ENCODE results near the gene STUM. TPM values are rescaled to one million over a fixed set of nuclear protein-coding genes. Genes with fewer than 3 reads are reported as not detected.
"Not testable (repeated sequence)": the region's sequence is repeated elsewhere in the genome, so short reads cannot be mapped to it uniquely, and the experiment has no call there.

Gene STUM
- total RNA-seq, 1 donor from 2014 or later = 0.09 TPM

- H3K27ac Mint-ChIP-seq = no peak overlapping the region
- H3K27me3 Mint-ChIP-seq (ENCODE audit: low read depth) = peaks cover 10% of the 10 kb centered on the region
- no peaks in the 10 kb centered on the region for H3K36me3 Mint-ChIP-seq
- H3K4me1 Mint-ChIP-seq = peaks cover 14% of the 10 kb centered on the region
- no peak overlapping the region for H3K4me3 Mint-ChIP-seq
- no peak for DNase-seq (ENCODE audit: low spot score in 2 of 2, unreplicated experiment in 2 of 2)
- H3K9me3 Mint-ChIP-seq = peaks cover 6% of the 10 kb centered on the region
- TF ChIP-seq CTCF (IDR thresholded peaks at IDR 0.05; ENCODE audit: unreplicated experiment) = no peak
Observed at GRCh38 chr1:226598455-226598849, 49.9 kb downstream of the STUM start.

GRCh38 chr1:226598955-226599354 lies 50.4 kb downstream of the STUM start:
- H3K4me3 Mint-ChIP-seq; H3K36me3 Mint-ChIP-seq; H3K27ac Mint-ChIP-seq; H3K9me3 Mint-ChIP-seq; DNase-seq (ENCODE audit: low spot score in 2 of 2, unreplicated experiment in 2 of 2): not testable (repeated sequence)
- peaks cover 10% of the 10 kb centered on the region for H3K27me3 Mint-ChIP-seq (ENCODE audit: low read depth)
- peaks cover 19% of the 10 kb centered on the region for H3K4me1 Mint-ChIP-seq

- H3K36me3 Mint-ChIP-seq = no peaks in the 10 kb centered on the region
- no peak overlapping the region for H3K4me3 Mint-ChIP-seq
- TF ChIP-seq CTCF (IDR thresholded peaks at IDR 0.05; ENCODE audit: unreplicated experiment) = no peak
- H3K9me3 Mint-ChIP-seq = peaks cover 6% of the 10 kb centered on the region
- peaks cover 27% of the 10 kb centered on the region for H3K4me1 Mint-ChIP-seq
- H3K27ac Mint-ChIP-seq = no peak overlapping the region
- no peak for DNase-seq (ENCODE audit: low spot score in 2 of 2, unreplicated experiment in 2 of 2)
- H3K27me3 Mint-ChIP-seq (ENCODE audit: low read depth) = peaks cover 10% of the 10 kb centered on the region
Observed at GRCh38 chr1:226599636-226600238, 51.2 kb downstream of the STUM start.

- Mint-ChIP-seq H3K9me3 (peaks cover 6% of the 10 kb centered on the region), H3K4me1 (peaks cover 32% of the 10 kb centered on the region), H3K27me3 (ENCODE audit: low read depth) (peaks cover 10% of the 10 kb centered on the region), H3K27ac (no peak overlapping the region), H3K4me3 (no peak overlapping the region), H3K36me3 (no peaks in the 10 kb centered on the region)
- DNase-seq (ENCODE audit: low spot score in 2 of 2, unreplicated experiment in 2 of 2) = no peak
- TF ChIP-seq CTCF (IDR thresholded peaks at IDR 0.05; ENCODE audit: unreplicated experiment) = no peak
Observed at GRCh38 chr1:226600254-226600653, 51.7 kb downstream of the STUM start.

DNA sequence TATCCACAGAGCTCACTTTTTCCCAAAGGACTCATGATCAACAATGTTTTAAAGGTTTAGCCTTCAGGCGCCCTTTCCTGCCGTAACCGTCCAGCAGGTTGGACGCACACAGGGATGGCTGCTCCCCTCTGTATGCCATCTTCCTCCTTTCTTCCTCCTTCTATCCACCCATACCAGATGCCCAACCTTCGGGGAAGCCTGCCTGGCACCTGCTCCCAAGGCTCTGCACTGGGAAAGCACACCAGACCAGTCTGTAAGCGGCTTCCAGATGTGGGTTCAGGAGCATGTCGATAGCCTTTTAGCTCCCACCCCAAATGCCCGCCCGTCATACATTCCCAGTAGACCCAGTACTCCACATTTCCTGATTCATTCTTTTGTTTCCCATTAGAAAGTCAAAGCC lies 52.9 kb downstream of the STUM start:
- Mint-ChIP-seq H3K36me3 (no peaks in the 10 kb centered on the region), H3K27ac (no peak overlapping the region), H3K9me3 (no peaks in the 10 kb centered on the region), H3K27me3 (ENCODE audit: low read depth) (peaks cover 10% of the 10 kb centered on the region), H3K4me3 (no peak overlapping the region), H3K4me1 (peaks cover 39% of the 10 kb centered on the region)
- TF ChIP-seq CTCF (IDR thresholded peaks at IDR 0.05; ENCODE audit: unreplicated experiment) = no peak
- DNase-seq (ENCODE audit: low spot score in 2 of 2, unreplicated experiment in 2 of 2) = no peak

GRCh38 chr1:226602186-226603021 lies 53.8 kb downstream of the STUM start:
- Mint-ChIP-seq H3K4me1 (peaks cover 42% of the 10 kb centered on the region), H3K9me3 (no peaks in the 10 kb centered on the region), H3K36me3 (no peaks in the 10 kb centered on the region), H3K4me3 (no peak overlapping the region), H3K27me3 (ENCODE audit: low read depth) (peaks cover 10% of the 10 kb centered on the region), H3K27ac (peak overlapping the region; percentile 43)
- no peak for DNase-seq (ENCODE audit: low spot score in 2 of 2, unreplicated experiment in 2 of 2)
- TF ChIP-seq CTCF (IDR thresholded peaks at IDR 0.05; ENCODE audit: unreplicated experiment) = no peak
